Skeletal muscle tissue (tissue), 4 donors: Measurements from ENCODE around the gene ZNF445. TPM values are rescaled to one million over a fixed set of nuclear protein-coding genes. Genes with fewer than 3 reads are reported as not detected.

Source experiments
- H3K27ac ChIP-seq: one replicate; pipeline ENCODE4 v1.7.0; 2013; ENCODE audit warnings: mild to moderate bottlenecking, low read depth, low read length, inconsistent platforms
- H3K27me3 ChIP-seq, 3 donors: one replicate each; pipeline ENCODE4 v1.7.0; 2013; ENCODE audit warnings: low read length in 3 of 3; ENCODE audit not compliant: control insufficient read depth in 3 of 3, insufficient read depth in 3 of 3
- H3K36me3 ChIP-seq, 3 donors: one replicate each; pipeline ENCODE4 v1.7.0; 2013; ENCODE audit warnings: low read length in 3 of 3; ENCODE audit not compliant: control insufficient read depth in 3 of 3, insufficient read depth in 3 of 3
- H3K4me1 ChIP-seq, 3 donors: one replicate each; pipeline ENCODE4 v1.7.0; 2013; ENCODE audit warnings: low read length in 3 of 3, mild to moderate bottlenecking in 3 of 3; ENCODE audit not compliant: control insufficient read depth in 3 of 3, insufficient read depth in 3 of 3
- H3K4me3 ChIP-seq, 3 donors: one replicate each; pipeline ENCODE4 v1.7.0; 2013; ENCODE audit warnings: low read length in 3 of 3
- H3K9ac ChIP-seq, 3 donors: one replicate each; pipeline ENCODE4 v1.7.0; 2013; ENCODE audit warnings: low read length in 3 of 3, mild to moderate bottlenecking in 3 of 3, moderate library complexity in 2 of 3, low read depth in 1 of 3
- H3K9me3 ChIP-seq, 3 donors: one replicate each; pipeline ENCODE4 v1.7.0; 2013; ENCODE audit warnings: low read length in 3 of 3; ENCODE audit not compliant: control insufficient read depth in 3 of 3
- total RNA-seq: library from RNA; depleted of rRNA; stranded (reverse); fragments of >200 nt; gene quantifications from one replicate; pipeline ENCODE4 v1.2.3, GENCODE V29; 2014
- donor health status: Osteomylitis.

ZNF445 gene
- total RNA-seq, 1 donor from 2014 or later = 12.0 TPM

- H3K36me3 ChIP-seq = peaks cover 20 to 37% (median 28%) of the 10 kb centered on the region in 3 donors
- H3K4me3 ChIP-seq = no peak overlapping the region
- H3K9ac ChIP-seq = no peak overlapping the region
- peaks cover 0 to 6% (median 0%) of the 10 kb centered on the region in 3 donors for H3K9me3 ChIP-seq
- peaks cover 9 to 15% (median 11%) of the 10 kb centered on the region in 3 donors for H3K4me1 ChIP-seq
- no peaks in the 10 kb centered on the region for H3K27me3 ChIP-seq
- H3K27ac ChIP-seq = no peak overlapping the region
Observed at GRCh38 chr3:44442596-44443309, 34.7 kb downstream of the ZNF445 start.

- Histone ChIP-seq H3K4me1 (peaks cover 9 to 15% (median 11%) of the 10 kb centered on the region in 3 donors), H3K4me3 (peak overlapping the region in 2 of 3 donors; percentile 14 to 52), H3K27ac (peak overlapping the region; percentile 88), H3K9ac (peak overlapping the region; percentile 41 to 66 (median 55)), H3K36me3 (peaks cover 0 to 9% (median 6%) of the 10 kb centered on the region in 3 donors), H3K9me3 (no peaks in the 10 kb centered on the region), H3K27me3 (no peaks in the 10 kb centered on the region)
Observed at GRCh38 chr3:44439499-44440295, 37.8 kb downstream of the ZNF445 start.

- Histone ChIP-seq H3K27ac (no peak overlapping the region), H3K4me3 (no peak overlapping the region), H3K9ac (no peak overlapping the region), H3K4me1 (peaks cover 9 to 15% (median 11%) of the 10 kb centered on the region in 3 donors), H3K9me3 (no peaks in the 10 kb centered on the region), H3K36me3 (peaks cover 0 to 3% (median 0%) of the 10 kb centered on the region in 3 donors), H3K27me3 (no peaks in the 10 kb centered on the region)
Observed at GRCh38 chr3:44437800-44438199, 39.7 kb downstream of the ZNF445 start.

GRCh38 chr3:44436181-44436580, 41.3 kb downstream of the ZNF445 start:
- H3K9ac ChIP-seq = no peak overlapping the region
- no peak overlapping the region for H3K4me3 ChIP-seq
- peaks cover 9 to 15% (median 11%) of the 10 kb centered on the region in 3 donors for H3K4me1 ChIP-seq
- H3K27me3 ChIP-seq = no peaks in the 10 kb centered on the region
- H3K36me3 ChIP-seq = peaks cover 0 to 3% (median 0%) of the 10 kb centered on the region in 3 donors
- H3K9me3 ChIP-seq = no peaks in the 10 kb centered on the region
- no peak overlapping the region for H3K27ac ChIP-seq

GRCh38 chr3:44434834-44435510, 42.5 kb downstream of the ZNF445 start:
- H3K9me3 ChIP-seq = no peaks in the 10 kb centered on the region
- peaks cover 0 to 3% (median 0%) of the 10 kb centered on the region in 3 donors for H3K36me3 ChIP-seq
- no peak overlapping the region for H3K4me3 ChIP-seq
- H3K4me1 ChIP-seq = peaks cover 7 to 12% (median 12%) of the 10 kb centered on the region in 3 donors
- H3K27me3 ChIP-seq = no peaks in the 10 kb centered on the region
- no peak overlapping the region for H3K27ac ChIP-seq
- no peak overlapping the region for H3K9ac ChIP-seq

- Histone ChIP-seq H3K27me3 (peaks cover 0 to 8% (median 0%) of the 10 kb centered on the region in 3 donors), H3K9me3 (no peaks in the 10 kb centered on the region), H3K4me3 (no peak overlapping the region), H3K4me1 (peaks cover 0 to 4% (median 3%) of the 10 kb centered on the region in 3 donors), H3K9ac (no peak overlapping the region), H3K27ac (no peak overlapping the region), H3K36me3 (no peaks in the 10 kb centered on the region)
Observed at GRCh38 chr3:44430466-44430865, 47.0 kb downstream of the ZNF445 start.

DNA sequence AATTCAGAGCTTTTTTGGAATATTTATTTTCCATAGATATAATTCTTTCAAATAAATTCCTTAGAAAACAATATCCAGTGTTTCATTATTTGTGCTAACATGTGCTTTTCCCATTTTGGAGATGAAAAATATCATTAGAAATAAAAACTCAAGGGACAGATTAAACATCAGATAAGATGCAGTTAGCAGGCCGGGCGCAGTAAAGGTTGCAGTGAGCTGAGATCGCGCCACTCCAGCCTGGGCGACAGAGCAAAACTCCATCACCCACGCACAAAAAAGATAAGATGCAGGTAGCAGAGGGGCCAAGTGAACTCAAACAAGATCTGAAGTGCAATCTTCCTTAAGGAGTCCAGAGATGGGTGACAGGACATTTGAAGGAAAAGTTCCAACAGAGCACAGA, 48.0 kb downstream of the ZNF445 start:
- H3K9me3 ChIP-seq = no peaks in the 10 kb centered on the region
- H3K4me3 ChIP-seq = no peak overlapping the region
- H3K9ac ChIP-seq = no peak overlapping the region
- H3K36me3 ChIP-seq = no peaks in the 10 kb centered on the region
- H3K4me1 ChIP-seq = peaks cover 0 to 4% (median 3%) of the 10 kb centered on the region in 3 donors
- H3K27me3 ChIP-seq = peaks cover 0 to 8% (median 0%) of the 10 kb centered on the region in 3 donors
- H3K27ac ChIP-seq = no peak overlapping the region

DNA sequence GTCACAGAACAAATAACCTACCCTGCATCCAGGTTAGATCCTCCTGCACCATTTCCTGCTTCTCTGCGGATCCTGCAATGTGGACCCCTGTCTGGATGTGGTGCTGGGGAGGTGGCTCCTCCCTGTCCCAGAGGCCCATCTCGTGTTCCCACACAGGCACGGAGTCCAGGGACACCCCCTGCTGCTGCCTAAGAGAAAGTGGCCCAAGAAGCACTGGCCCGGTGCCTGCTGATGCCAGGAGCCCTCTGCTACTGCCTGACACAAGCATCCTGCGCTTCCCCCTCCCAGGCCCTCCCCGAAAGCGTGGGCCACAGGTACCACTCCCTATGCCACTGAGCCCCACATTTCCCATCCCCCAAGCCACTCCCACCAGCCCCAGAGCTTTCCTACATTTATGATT, 48.6 kb downstream of the ZNF445 start:
- H3K36me3 ChIP-seq = no peaks in the 10 kb centered on the region
- H3K27me3 ChIP-seq = peaks cover 0 to 8% (median 0%) of the 10 kb centered on the region in 3 donors
- H3K27ac ChIP-seq = no peak overlapping the region
- no peak overlapping the region for H3K9ac ChIP-seq
- no peak overlapping the region for H3K4me3 ChIP-seq
- peaks cover 0 to 4% (median 3%) of the 10 kb centered on the region in 3 donors for H3K4me1 ChIP-seq
- no peaks in the 10 kb centered on the region for H3K9me3 ChIP-seq

DNA sequence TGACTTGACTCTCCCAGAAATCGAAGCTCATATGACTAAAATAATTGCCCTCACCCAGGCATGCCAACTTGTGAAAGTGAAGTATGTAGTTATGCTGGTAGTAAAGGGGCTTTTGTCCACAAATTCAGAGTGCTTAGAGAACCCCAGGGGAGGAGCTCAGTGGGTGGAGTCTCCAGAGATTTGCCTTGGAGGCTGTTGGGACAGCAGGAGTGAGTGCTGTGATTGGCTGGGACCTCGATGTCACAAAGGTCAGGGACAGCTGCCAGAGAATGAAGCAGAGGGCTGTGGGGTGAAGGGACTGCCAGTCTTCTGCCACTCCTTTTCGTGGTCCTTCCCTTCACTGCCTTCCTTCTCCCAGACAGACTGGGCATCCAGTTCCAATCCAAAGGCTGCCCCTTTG, 49.8 kb downstream of the ZNF445 start:
- Histone ChIP-seq H3K27ac (no peak overlapping the region), H3K27me3 (peaks cover 0 to 8% (median 0%) of the 10 kb centered on the region in 3 donors), H3K4me1 (peaks cover 0 to 4% (median 3%) of the 10 kb centered on the region in 3 donors), H3K9ac (no peak overlapping the region), H3K36me3 (no peaks in the 10 kb centered on the region), H3K4me3 (no peak overlapping the region), H3K9me3 (no peaks in the 10 kb centered on the region)
